ENCODE data around the gene FUBP1. TPM values are rescaled to one million over a fixed set of nuclear protein-coding genes. Genes with fewer than 3 reads are reported as not detected.

The FUBP1 gene
- total RNA-seq, 1 experiment from 2014 or later: 271 TPM

DNA sequence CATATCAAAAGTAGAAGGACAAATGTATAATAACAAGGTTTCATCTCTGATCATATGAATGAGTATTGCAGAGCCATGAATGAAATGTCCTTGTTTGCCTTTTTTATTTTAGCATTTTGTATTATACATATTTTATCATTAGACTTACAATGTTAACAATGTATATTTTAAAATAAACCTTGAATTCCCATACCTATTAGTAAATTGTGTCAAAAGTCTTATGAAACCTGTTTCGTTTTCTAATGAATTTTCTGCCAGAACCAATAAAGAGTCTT is 26.5 kb upstream of the FUBP1 start:
- Histone ChIP-seq H4K20me1 (ENCODE audit: control insufficient read depth, insufficient read depth, insufficient read length) (no peaks in the 10 kb centered on the region), H3K9me3 (ENCODE audit: control insufficient read depth, low read depth, low read length) (no peaks in the 10 kb centered on the region), H2BK15ac (ENCODE audit: low read depth, low read length) (no peak overlapping the region), H2BK20ac (ENCODE audit: low read depth, low read length, poor library complexity, severe bottlenecking) (no peak overlapping the region), H2AK5ac (ENCODE audit: insufficient read length, low read length) (no peak overlapping the region), H3K56ac (ENCODE audit: insufficient read length, low read depth, low read length) (no peak overlapping the region), H3K79me2 (ENCODE audit: insufficient read depth, low read length) (no peaks in the 10 kb centered on the region), H3K4me2 (ENCODE audit: insufficient read depth, insufficient read length, low read length) (peak overlapping the region; percentile 67), H3K4ac (ENCODE audit: low read depth, low read length) (no peak overlapping the region), H4K5ac (ENCODE audit: insufficient read length, low read depth, low read length) (no peak overlapping the region), H3K14ac (ENCODE audit: insufficient read depth, low read length) (no peak overlapping the region), H4K8ac (replicated peaks; ENCODE audit: insufficient read length, low read depth, low read length) (no peak overlapping the region), H2BK5ac (ENCODE audit: insufficient read length, low read length) (no peak overlapping the region), H3K27ac (ENCODE audit: insufficient read length, low read depth, low read length) (no peak overlapping the region), H3K79me1 (ENCODE audit: insufficient read depth, low read depth, low read length, poor library complexity, severe bottlenecking) (no peaks in the 10 kb centered on the region), H2BK12ac (ENCODE audit: insufficient read length, low read depth, low read length) (no peak overlapping the region), H3K23ac (ENCODE audit: insufficient read length, low read depth, low read length) (no peak overlapping the region), H3K4me1 (ENCODE audit: insufficient read depth, low read length) (no peaks in the 10 kb centered on the region), H3K18ac (ENCODE audit: insufficient read length, low read depth, low read length) (no peak overlapping the region), H4K91ac (ENCODE audit: insufficient read length, low read depth, low read length) (no peak overlapping the region), H2AFZ (ENCODE audit: low read length) (no peak overlapping the region), H3K9ac (ENCODE audit: extremely low read depth, insufficient read length, low read length) (no peak overlapping the region), H3K23me2 (ENCODE audit: insufficient read length, low read depth, low read length, poor library complexity, severe bottlenecking) (peaks cover 2% of the 10 kb centered on the region), H2BK120ac (ENCODE audit: low read depth, low read length, poor library complexity, severe bottlenecking) (no peak overlapping the region), H3T11ph (ENCODE audit: low read length) (no peak overlapping the region), H3K27me3 (ENCODE audit: insufficient read depth, low read length) (no peaks in the 10 kb centered on the region)
- Mint-ChIP-seq H3K9me3 (peaks cover 0 to 2% of the 10 kb centered on the region in 2 experiments; a peak in 1 of 5 replicates), H3K4me1 (peaks cover 27% of the 10 kb centered on the region in 2 experiments), H3K4me3 (peak overlapping the region; percentile 57 to 82), H3K36me3 (ENCODE audit: insufficient read depth in 1 of 3, low read depth in 3 of 3) (no peaks in the 10 kb centered on the region), H3K27me3 (ENCODE audit: low read depth) (no peaks in the 10 kb centered on the region; the same call in 1 of the 2 replicates), H3K27ac (peak overlapping the region; percentile 94 to 99 (median 99))
- TF ChIP-seq, protein P1, sequence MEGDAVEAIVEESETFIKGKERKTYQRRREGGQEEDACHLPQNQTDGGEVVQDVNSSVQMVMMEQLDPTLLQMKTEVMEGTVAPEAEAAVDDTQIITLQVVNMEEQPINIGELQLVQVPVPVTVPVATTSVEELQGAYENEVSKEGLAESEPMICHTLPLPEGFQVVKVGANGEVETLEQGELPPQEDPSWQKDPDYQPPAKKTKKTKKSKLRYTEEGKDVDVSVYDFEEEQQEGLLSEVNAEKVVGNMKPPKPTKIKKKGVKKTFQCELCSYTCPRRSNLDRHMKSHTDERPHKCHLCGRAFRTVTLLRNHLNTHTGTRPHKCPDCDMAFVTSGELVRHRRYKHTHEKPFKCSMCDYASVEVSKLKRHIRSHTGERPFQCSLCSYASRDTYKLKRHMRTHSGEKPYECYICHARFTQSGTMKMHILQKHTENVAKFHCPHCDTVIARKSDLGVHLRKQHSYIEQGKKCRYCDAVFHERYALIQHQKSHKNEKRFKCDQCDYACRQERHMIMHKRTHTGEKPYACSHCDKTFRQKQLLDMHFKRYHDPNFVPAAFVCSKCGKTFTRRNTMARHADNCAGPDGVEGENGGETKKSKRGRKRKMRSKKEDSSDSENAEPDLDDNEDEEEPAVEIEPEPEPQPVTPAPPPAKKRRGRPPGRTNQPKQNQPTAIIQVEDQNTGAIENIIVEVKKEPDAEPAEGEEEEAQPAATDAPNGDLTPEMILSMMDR (conservative IDR thresholded peaks at IDR 0.05): no peak
- no peak for DNase-seq
- WGBS (ENCODE audit: extremely low coverage, insufficient read length, low lambda C conversion rate): no CpG with 5 or more reads among the region's 1 CpG

Measured in H9 (cell line).